ENCODE data around the gene CSTPP1.
"Not testable (repeated sequence)": the region's sequence is repeated elsewhere in the genome, so short reads cannot be mapped to it uniquely, and the experiment has no call there.

Gene CSTPP1

DNA sequence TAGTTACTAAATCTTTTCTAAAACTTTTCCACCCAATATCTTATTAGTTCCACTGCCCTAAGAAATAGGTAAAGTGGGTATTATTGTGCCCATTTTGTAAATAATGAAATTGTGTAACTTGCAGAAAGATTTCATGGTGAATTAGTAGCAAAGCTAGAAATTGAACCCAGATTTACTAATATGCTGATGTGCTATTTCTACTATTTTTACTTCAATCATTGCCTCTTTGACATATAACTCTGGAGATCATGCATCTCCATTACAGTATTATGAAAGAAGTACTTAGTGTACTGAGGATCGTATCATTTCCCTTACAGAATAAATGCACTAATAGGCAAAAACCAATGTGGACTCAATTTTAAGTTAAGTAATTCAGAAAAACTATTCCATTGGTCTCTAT lies 119.0 kb downstream of the CSTPP1 start:
- no peak for DNase-seq

DNA sequence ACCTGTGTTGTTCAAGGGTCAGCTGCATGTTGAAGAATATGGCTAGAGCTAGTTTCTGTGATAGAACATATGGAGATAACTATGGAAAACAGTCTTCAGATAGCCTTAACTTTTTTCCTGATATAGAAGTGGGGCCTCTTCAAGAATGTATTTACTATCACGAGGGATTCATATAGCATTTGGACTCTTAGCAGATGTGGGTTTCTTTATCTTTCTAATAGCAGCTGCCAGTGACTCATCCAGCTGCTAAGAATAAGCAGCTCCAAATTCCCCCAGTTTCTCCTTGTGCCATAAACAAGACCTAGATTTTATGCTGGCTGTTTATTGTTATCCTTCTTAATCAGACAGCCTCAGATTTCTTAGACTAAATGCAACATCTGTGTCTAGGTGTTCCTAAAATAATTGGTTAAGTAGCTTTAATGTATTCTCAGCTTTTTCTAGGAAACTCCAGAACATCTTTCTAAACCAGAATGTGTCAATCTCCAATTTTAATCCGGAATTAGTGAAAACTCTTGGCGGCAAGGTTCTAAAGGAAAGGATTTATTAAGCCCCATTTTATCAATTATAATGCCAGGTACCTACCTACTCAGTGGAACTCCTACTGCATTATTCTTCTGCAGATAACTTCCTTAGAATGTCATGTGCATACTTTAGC lies 119.8 kb downstream of the CSTPP1 start:
- no peak for DNase-seq

DNA sequence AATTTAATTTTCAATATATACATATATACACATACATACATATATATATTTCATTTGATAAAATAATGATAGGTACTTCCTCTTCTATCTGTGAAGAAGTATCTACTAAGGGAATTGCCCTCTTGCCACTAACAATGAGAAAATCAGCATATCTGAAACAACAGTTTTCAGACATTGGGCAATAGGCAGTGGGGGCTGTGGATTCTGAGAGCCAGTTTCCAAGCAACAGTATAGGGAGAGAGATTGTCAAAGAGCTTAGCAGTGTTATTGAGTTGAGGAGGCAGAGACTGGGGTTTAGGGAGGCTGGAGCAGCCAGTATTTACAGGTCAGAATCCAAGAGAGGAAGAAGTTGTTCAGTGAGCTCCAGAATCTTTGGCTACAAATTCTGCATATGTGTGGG lies 120.8 kb downstream of the CSTPP1 start:
- no peak for DNase-seq

DNA sequence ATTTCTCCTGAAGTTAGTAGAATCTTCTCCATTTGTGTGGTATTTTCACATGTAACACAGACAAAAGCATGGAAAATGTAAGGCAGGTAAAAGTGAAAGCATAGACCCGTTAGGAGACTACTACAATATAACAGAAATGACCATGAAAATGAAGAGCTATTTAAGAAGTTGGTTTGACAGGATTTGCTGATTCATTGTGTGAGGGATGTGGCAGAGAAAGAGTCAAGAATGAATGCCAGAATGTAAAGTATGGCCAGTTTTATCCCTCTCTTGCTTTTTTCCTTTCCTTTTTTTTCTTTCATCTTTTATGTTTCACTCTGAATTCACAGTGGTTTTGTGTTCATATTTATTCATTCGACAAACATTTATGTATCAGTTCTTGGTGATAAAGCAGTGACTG lies 124.2 kb downstream of the CSTPP1 start:
- no peak for DNase-seq

DNA sequence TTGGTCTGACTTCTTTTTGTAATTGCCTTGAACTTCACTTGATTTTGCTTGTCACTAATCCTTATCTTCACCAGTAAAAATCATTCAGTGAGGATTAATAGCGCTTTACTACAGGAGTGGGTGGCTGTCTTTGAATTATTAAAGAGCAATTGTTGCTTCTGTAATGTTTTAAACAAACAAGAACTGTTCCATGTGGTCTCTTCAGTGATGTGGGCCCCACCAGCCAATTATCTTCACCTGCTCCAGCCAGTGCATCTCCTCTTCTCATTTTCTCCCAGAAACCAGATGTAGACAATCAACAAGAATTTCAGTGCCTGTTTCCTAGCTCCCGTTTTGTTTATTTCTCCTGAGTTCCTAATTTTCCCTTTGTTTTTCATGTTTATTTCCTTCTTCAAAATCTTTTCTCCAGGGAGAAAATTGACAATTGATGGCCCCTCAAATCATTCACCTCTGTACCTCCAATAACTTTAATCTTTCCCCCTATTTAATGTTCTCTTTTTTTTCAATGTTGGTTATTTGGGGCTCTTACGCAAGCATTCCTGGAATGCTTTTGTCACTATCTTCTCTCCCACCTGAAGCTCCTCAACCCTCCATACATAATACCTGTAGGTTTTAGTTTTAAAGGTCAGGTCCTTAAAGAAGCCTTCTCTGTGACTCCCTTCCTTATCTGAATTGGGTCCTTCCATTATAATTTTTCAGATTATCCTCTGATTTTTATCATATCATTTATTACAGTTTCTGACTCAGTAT lies 125.0 kb downstream of the CSTPP1 start:
- DNase-seq, result no peak

DNA sequence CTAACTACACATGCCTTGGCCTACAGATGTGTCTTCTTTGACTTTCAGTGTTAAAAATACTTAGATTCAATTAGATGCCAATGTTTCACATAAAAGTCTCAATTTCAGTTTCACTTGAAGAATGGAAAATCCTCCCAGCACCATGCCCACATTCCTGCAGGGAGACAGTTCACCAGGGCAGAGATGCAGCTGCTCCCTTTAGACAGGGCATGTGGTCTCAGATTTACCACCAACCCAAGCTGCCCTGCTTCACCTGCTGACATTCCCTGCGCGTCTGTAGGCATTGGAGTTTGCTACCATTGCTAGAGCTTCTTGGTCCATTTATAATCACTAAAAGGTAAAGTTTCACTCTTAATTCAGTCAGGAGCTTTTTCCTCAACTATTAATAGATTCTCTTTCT lies 126.2 kb downstream of the CSTPP1 start:
- DNase-seq, result no peak

DNA sequence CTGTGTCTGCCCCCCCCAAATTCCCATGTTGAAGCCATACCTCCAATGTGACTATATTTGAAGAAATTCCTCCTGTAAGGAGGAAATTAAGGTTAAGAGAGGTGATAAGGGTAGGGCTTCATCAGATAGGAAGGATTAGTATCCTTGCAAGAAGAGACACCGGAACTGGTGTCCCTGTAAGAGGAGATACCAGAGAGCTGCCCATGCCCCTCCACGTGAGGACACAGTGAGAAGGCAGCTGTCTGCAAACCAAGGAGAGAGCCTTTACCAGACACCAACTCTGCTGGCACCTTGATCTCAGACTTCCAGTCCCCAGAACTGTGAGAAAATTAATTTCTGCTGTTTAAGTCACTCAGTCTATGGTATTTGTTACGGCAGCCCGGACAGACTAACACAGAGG lies 130.8 kb downstream of the CSTPP1 start:
- no peak for DNase-seq

DNA sequence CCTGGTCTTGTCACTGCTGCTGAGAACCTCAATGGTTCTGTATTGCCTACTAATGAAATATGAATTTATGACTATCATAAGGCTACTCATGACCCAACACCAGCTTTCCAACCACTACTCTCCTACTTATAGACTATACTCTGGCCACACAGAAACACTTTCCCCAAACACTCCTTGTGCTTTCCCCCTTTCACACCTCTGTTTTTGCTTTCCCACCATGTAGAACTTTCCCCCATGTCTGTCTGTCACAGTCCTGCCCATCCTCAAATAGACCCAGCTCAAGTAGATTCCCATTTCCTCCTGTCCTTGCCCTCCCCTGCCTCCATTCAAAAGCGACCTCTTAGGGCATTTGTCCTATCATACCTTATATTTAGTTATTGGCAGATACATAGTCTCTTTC lies 134.2 kb downstream of the CSTPP1 start:
- no peak for DNase-seq

DNA sequence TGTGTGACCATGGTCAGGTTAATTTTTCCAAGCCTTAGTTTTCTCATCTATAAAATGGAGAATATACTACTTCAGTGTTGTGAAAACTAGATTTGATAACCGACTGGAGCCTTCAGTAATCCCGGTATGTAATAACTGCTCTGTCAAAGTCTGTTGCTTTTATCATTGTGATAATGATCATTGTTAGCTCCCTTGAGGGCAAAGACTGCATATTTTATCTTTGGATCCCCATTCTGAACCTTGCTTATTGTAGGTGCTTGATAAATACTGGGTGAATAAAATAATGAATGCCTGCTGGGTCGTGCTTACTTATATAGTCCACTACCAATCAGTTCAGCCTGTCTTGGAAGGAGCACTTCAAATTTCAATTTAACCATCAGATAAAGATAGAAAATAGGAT lies 134.8 kb downstream of the CSTPP1 start:
- DNase-seq, result no peak

DNA sequence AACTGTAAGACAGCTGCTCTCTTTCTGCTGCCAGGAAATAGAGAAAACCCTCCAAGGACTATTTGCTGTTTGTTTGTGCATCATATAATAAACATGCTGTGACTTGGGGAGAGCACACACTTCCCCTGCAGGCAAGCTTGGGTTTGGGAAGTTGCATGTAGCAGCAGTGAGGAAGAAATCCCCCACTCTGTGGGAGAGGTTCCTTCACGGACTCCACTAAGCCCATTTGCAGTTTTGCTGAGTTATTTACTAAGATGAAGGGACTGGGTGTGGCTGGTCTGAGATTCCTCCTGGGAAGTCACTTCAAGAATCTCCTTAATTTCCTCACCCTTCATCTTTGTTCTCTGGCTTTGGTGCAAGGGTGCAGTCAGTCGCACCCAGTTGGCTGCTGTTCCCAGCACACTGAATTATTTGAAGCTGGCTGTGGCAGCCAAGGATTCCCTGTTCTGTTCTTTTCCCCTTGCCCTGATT lies 135.3 kb downstream of the CSTPP1 start:
- DNase-seq, result no peak

DNA sequence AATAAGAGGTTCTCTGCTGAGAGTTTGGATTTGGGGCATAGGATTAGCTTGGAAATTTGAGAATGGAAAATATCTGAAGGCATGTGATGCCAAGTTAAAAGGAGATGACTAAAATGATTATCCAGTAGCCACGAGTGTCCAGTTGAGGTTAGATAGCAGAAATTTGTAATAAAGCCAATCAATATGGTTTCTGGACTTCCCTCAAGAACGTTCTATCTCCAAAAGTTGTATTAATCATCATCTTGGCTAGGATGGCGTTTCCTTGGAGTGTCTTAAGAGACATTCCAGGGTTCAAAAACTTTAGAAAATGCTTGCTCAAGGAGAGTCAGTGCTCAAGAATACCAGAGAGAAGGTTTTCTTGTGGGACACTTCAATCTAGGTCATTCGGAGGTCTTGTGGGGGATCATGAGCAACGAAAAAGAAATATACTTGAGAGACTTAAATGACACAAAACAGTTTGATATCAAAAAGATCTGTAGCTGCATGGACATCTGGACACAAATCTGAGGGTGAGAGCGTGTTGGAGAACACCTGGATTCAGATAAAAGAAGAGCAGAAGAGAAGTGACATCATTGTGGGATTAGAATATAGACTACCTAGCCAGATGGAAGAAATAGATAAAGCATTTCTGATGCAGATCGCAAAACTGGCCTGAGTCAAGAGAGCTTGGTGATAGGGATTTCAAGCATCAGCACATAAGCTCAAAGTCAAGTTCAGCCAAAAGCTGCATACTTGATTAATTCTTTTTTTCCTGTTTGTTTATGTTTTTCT lies 142.4 kb downstream of the CSTPP1 start:
- no peak for DNase-seq

DNA sequence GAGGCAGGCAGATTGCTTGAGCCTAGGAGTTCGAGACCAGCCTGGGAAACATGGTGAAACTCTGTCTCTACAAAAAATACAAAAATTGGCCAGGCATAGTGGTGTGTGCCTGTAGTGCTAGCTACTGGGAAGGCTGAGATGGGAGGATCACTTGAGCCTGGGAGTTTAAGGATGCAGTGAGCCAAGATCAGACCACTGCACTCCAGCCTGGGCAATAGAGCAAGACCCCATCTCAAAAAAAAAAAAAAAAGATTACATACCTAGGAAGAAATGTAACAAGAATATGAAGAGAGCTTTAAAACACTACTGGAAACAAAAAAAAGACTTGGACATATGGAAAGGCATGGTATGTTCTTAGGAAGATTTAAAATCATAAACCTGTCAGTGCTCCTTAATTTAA lies 144.2 kb downstream of the CSTPP1 start:
- not testable (repeated sequence) for DNase-seq

DNA sequence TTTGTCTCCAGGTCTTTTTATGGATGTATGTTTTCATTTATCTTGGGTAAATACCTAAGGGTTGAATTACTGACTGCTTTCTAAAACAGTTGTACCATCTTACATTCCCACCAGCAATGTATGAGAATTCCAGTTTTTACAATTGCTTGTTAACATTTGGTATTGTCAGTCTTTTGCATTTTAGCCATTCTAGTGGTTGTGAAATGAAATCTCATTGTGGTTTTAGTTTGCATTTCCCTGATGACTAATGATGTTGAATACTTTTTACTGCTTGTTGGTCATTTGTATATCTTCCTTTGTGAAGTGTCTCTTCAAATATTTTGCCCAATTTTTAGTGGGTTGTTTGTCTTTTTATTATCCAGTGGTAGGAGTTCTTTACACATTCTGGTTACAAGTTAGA lies 147.4 kb downstream of the CSTPP1 start:
- no peak for DNase-seq

DNA sequence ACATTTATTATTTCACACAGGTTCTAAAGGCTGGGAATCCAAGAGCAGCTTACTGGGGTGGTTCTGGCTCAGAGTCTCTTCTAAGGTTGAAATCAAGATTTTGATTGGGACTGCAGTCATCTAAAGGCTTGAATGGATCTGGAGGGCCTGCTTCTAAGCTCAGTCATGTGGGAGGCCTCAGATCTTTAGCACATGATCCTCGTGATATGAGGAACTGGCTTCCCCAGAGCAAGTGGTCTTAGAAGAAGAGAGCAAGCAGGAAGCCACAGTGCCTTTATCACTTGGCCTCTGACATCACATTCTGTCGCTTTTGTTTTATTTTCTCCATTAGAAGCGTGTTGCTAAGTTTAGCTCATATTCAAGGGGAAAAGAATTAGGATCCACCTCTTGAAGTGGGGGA lies 151.2 kb downstream of the CSTPP1 start:
- no peak for DNase-seq

DNA sequence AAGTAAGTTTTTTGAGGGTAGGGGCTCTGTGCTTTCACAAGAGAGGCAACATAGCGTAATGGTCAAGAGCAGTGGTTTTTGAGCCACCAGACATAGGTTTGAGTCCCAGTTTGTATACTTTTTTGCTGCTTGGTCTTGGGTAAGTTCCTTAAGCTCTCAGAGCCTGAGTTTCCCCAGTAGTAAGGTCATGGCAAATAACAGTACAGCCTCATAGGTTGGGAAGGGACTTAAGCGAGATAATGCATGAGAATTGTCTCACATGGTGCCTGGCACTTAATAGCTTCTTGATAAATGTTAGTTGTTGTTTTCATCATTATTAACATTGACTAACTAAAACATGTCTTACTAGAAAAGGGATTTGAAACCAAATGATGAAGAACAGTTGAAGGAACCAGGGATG lies 157.0 kb downstream of the CSTPP1 start:
- DNase-seq, result no peak

DNA sequence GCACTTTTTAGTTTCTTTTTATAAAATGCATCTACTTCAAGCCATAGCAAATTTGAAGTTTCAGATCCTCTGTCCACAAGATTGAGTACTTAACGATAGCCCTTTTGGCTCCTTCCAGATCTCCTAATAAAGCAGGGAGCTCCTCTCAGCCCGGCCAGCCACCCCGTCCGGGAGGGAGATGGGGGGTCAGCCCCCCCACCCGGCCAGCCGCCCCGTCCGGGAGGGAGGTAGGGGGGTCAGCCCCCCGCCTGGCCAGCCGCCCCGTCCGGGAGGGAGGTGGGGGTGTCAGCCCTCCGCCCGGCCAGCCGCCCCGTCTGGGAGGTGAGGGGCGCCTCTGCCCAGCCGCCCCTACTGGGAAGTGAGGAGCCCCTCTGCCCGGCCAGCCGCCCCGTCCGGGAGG lies 160.3 kb downstream of the CSTPP1 start:
- not testable (repeated sequence) for DNase-seq

DNA sequence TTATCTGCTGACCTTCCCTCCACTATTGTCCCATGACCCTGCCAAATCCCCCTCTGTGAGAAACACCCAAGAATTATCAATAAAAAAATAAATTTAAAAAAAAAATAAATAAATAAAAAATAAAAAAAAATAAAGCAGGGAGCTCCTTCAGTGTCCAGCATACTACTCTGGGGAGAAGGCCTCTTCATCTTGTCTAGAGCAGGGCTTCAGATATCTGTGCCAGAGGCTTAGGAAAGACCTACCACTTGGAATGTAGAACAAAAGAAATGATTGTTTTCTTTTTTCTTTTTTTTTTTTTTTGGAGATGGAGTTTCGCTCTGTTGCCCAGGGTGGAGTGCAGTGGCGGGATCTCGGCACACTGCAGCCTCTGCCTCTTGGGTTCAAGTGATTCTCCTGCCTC lies 161.7 kb downstream of the CSTPP1 start:
- not testable (repeated sequence) for DNase-seq

DNA sequence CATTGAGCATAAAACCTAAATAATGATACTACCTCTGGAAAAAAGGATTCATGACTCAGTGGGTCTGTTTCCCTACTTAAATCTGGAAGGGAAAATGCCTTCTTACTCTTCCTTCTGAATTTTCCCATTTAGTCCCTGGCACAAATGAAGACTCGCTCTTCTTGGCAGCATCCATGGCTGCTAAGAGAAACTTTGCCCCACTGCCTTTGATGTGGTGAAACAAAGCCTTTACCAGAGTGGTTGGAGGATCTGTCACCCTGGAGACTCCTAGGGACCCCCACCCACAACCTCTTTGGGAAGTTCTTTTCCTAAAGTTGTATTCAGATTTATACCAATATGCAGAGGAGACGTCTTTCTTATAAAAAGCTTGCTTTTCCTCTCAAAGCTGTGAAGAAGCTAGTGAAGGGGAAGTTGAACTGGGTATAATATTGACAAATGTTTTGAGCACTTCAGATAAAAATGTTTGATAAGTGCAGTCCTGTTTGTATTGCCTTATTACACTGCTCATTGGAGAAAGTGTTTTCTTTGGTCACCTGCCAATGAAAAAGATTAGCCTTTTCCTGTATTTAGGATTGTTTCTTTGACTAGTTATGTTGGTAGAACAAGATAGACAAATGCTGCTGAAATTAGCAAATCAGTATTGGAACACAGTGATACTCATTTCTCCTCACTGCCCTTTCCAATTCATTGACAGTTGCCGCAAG lies 162.8 kb downstream of the CSTPP1 start:
- no peak for DNase-seq

DNA sequence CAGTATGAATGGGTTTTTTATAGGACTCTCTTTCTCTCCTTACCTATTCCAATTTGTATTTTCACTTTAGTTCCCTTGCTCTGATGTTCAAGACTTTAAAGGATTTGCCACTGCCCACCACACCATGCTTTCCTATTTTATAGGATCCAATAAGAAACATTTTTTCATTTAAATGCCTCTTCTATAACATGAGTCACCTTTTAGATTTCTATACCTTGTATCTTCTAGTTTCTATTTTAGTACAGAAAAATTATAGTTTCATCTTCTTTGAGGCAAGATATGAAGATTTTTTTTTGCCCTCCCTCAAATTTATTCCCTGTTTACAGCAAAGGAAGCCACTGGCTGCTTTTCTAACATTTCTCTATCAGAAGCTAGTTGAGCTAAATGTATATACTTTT lies 163.4 kb downstream of the CSTPP1 start:
- DNase-seq, result no peak

DNA sequence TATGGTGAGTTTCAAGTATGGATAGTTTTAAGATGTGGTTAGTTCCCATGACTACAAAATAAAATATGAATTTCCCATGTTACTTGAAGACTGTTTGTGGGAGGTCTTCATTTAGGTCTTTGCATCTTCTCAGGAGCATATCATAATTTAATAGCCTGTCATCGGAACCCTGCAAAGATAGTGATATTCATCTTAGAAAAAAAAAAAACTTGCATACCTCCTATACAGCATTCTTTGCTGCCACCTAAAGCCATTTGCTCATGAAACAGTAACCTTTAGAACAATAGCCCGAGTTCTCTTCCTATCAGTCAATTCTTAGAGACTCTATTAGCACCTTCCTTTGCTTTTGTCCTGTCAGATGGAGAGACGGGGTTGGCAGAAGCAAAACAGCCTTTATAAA lies 164.8 kb downstream of the CSTPP1 start:
- no peak for DNase-seq

DNA sequence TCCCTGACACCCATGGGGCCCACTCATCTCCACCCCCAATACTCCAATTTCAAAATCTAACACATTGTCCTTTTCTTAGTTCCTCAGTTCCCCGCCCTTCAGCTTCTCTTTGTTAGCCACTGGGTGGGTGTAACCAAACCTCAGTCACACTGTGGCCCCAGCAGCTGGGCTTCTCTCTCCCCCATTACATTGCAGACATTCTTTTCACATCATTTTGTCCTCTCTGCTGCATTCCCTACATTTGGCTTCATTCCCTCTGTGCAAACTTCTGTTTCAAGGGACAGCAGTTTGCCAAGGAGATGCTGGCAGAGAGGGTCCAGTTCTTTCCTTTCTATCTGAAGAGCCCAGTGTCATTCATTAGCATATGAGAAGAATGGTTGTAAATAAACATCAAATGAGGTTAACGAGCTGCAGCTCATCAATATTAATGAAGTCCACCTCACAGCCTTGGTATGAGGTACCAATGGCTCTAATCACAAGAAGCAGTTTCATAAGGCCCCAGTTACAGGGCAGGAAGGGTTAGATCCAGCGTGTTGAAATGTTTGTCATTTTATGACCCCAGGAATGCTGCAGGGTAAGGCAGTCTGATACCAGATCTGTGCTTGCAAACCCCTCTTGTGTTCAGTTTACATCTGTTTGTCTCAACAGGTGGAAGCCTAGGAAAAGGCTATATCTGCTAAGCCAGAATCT lies 167.8 kb downstream of the CSTPP1 start:
- no peak for DNase-seq

DNA sequence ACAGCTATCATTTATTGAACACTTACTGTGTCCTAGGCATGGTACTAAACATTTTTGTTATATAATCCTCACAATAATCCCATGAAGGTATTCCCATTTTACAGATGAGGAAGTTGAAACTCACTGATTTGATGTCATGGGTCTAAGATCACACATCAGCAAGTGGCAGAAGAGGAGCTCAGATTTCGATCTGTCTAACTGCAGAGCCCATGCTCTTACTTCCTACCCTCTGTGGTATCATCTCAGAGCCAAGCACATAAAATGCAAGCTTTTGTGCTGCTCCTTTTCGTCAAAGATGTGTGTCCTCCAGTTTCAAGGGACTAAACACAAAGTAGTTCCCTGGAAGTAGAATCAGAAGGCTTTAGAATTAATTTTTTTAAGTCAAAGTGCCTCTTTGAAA lies 169.0 kb downstream of the CSTPP1 start:
- no peak for DNase-seq

DNA sequence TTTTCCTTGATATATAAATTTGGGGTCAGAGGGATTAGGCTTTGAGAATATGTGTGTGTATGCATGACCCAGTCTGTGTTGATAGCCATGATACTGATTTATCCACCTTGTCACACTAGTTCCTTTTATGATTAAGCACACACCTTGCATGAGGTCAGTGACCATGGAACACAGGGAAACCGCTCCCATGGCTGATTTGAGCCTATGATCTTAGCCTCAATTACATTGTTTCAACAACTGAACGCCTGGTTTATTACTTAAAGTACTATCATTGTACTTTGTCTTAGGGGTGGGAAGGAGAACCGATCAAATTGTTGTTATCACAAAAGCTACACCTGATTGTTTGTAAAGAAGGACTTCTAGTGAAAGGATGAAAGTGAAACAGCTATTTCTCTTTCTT lies 169.4 kb downstream of the CSTPP1 start:
- no peak for DNase-seq
